Activated CD8-positive, alpha-beta T cell treated with anti-CD3 and anti-CD28 coated beads for 36 hours (primary cell): ENCODE results near the gene KLHDC8B. TPM values are rescaled to one million over a fixed set of nuclear protein-coding genes. Genes with fewer than 3 reads are reported as not detected.
A peak's percentile ranks its signal among the peaks of the same experiment; 100 is the strongest.

Experiments used
- ATAC-seq: fragments of 200-7000 bp; cut with Tn5 transposase; one replicate; pipeline ENCODE4 v1.10.0; 2021; ENCODE audit warnings: mild to moderate bottlenecking, moderate library complexity
- CTCF ChIA-PET: fragments of 350-600 bp; sonication (Branson Sonifier 250); formaldehyde crosslinking; loops from one replicate; lab custom pipeline; 2021; ENCODE audit warnings: antibody characterized with exemption; lab: Charles Lee
- POLR2A ChIA-PET: fragments of 350-600 bp; sonication (Branson Sonifier 250); formaldehyde crosslinking; loops from one replicate; lab custom pipeline; 2021; ENCODE audit warnings: antibody characterized with exemption; lab: Charles Lee
- DNase-seq: peaks from one replicate; pipeline ENCODE4 v3.0.0-alpha.2; 2020
- H3K27ac Mint-ChIP-seq: one replicate; pipeline ENCODE4 v1.8.0; 2021; ENCODE audit warnings: mild to moderate bottlenecking, mixed read lengths
- H3K27me3 Mint-ChIP-seq: one replicate; pipeline ENCODE4 v1.8.0; 2021; ENCODE audit warnings: mixed read lengths
- H3K36me3 Mint-ChIP-seq: one replicate; pipeline ENCODE4 v1.8.0; 2021; ENCODE audit warnings: low read depth, mixed read lengths
- H3K4me1 Mint-ChIP-seq: one replicate; pipeline ENCODE4 v1.8.0; 2021; ENCODE audit warnings: low read depth, mixed read lengths
- H3K4me3 Mint-ChIP-seq: one replicate; pipeline ENCODE4 v1.8.0; 2021; ENCODE audit warnings: mild to moderate bottlenecking, moderate library complexity, mixed read lengths
- H3K9me3 Mint-ChIP-seq: one replicate; pipeline ENCODE4 v1.8.0; 2021; ENCODE audit warnings: mixed read lengths
- CTCF ChIP-seq: fragments of 200-600 bp; IDR thresholded peaks from one replicate; pipeline ENCODE4 v1.8.0; 2022; ENCODE audit warnings: antibody characterized with exemption, mild to moderate bottlenecking
- intact Hi-C: fragments of 100-400 bp; cut with micrococcal nuclease; formaldehyde crosslinking; loops from one replicate; pipeline ENCODE4 v1.10.0; 2022
- total RNA-seq, 2 experiments: library from RNA; stranded (reverse); gene quantifications; one replicate each; pipeline ENCODE4 v1.2.3, GENCODE V29; 2021

The KLHDC8B gene
- total RNA-seq, 2 experiments from 2014 or later: 1.3 to 2.2 TPM

DNA sequence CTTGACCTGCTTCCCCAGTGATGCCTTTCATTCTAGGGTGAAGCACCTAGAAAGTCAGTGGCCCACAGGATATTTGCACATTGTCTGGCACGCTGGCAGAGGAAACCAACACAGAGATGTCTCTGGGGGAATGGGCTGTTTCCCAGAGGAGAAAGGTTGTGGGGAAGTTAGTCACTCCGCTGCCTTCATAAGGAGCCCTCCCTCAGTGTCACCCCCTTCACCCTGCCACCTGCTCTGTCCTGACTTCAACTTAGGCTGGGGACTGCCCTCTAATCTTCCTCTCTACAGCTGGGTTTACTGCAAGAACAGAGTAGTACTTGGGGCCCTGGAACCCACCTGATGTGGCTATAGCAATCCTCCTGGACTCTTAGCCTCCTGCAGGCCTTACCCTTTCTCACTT, 5.7 kb downstream of the KLHDC8B start:
- H3K36me3 Mint-ChIP-seq: no peaks in the 10 kb centered on the region
- H3K27ac Mint-ChIP-seq: no peak overlapping the region
- intact Hi-C loops: no loop called here
- no peak overlapping the region for H3K4me3 Mint-ChIP-seq
- no peak for TF ChIP-seq CTCF
- CTCF ChIA-PET: no interaction called here
- no peak for ATAC-seq
- peaks cover 7% of the 10 kb centered on the region for H3K27me3 Mint-ChIP-seq
- DNase-seq: no peak
- H3K9me3 Mint-ChIP-seq: no peaks in the 10 kb centered on the region
- POLR2A ChIA-PET: interaction anchor here (0.5 to 1.0 kb wide), 2 partner anchors 162 to 564 kb away, joined by 3 read pairs; partner anchors contain the start of gene USP4
- peaks cover 2% of the 10 kb centered on the region for H3K4me1 Mint-ChIP-seq

DNA sequence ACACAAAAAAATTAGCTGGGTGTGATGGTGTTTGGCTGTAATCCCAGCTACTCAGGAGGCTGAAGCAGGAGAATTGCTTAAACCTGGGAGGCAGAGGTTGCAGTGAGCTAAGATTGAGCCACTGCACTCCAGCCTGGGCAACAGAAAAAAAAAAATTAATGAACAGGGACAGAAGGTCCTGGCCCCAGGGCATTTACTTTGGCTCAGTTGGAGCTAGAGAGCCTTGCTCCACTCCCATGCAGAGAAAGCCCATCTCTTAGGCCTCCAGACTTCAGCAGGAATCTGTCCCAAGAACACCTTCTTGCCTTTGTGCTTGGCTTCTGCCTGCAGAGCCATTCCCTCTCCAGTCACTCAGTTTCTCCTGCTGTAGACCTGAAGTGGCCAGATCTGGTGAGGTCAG, 8.7 kb downstream of the KLHDC8B start:
- no peak for TF ChIP-seq CTCF
- ChIA-PET POLR2A (interaction anchor here (1.1 kb wide), 1 partner anchor 284 kb away, joined by 3 read pairs; no protein-coding TSS in a partner anchor), CTCF (interaction anchor here (1.5 to 2.4 kb wide), 2 partner anchors 9 to 22 kb away, joined by 3 to 15 read pairs; partner anchors contain the start of gene KLHDC8B)
- DNase-seq (no peak), ATAC-seq (no peak)
- no peak overlapping the region for H3K27ac Mint-ChIP-seq
- intact Hi-C loops: no loop called here
- H3K4me3 Mint-ChIP-seq: no peak overlapping the region
- no peaks in the 10 kb centered on the region for H3K9me3 Mint-ChIP-seq
- no peaks in the 10 kb centered on the region for H3K36me3 Mint-ChIP-seq
- no peaks in the 10 kb centered on the region for H3K4me1 Mint-ChIP-seq
- peaks cover 7% of the 10 kb centered on the region for H3K27me3 Mint-ChIP-seq

DNA sequence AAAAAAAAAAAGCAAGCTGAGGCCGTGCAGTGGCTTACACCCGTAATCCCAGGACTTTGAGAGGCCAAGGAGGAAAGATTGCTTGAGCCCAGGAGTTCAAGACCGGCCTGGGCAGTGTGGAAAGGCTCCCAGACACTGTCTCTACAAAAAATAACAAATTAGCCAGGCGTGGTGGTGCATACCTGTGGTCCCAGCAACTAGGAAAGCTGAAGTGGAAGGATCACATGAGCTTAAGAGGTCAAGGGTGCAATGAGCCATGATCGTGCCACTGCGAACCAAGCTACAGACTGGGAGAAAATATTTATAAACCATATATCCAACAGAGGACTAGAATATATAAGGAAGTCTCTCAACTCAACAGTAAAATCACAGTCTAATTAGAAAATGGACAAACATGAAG, 10.0 kb downstream of the KLHDC8B start:
- intact Hi-C loops: no loop called here
- Mint-ChIP-seq H3K4me1 (no peaks in the 10 kb centered on the region), H3K4me3 (peak overlapping the region; percentile 44), H3K27ac (no peak overlapping the region), H3K27me3 (peaks cover 7% of the 10 kb centered on the region), H3K36me3 (no peaks in the 10 kb centered on the region), H3K9me3 (no peaks in the 10 kb centered on the region)
- DNase-seq (no peak), ATAC-seq (no peak)
- ChIA-PET CTCF (interaction anchor here (2.4 kb wide), 1 partner anchor 11 kb away, joined by 15 read pairs; the partner anchor contains the start of gene KLHDC8B), POLR2A (no interaction called here)
- no peak for TF ChIP-seq CTCF

- intact Hi-C loops: no loop called here
- Mint-ChIP-seq H3K9me3 (no peaks in the 10 kb centered on the region), H3K27ac (no peak overlapping the region), H3K4me1 (no peaks in the 10 kb centered on the region), H3K36me3 (no peaks in the 10 kb centered on the region), H3K27me3 (peaks cover 7% of the 10 kb centered on the region), H3K4me3 (no peak overlapping the region)
- no peak for TF ChIP-seq CTCF
- DNase-seq: no peak
- ChIA-PET POLR2A (no interaction called here), CTCF (interaction anchor here (1.1 to 1.3 kb wide), 2 partner anchors 11 to 12 kb away, joined by 3 read pairs; partner anchors contain the start of gene KLHDC8B)
- no peak for ATAC-seq
Measured at GRCh38 chr3:49182682-49183081, 11.3 kb downstream of the KLHDC8B start.

DNA sequence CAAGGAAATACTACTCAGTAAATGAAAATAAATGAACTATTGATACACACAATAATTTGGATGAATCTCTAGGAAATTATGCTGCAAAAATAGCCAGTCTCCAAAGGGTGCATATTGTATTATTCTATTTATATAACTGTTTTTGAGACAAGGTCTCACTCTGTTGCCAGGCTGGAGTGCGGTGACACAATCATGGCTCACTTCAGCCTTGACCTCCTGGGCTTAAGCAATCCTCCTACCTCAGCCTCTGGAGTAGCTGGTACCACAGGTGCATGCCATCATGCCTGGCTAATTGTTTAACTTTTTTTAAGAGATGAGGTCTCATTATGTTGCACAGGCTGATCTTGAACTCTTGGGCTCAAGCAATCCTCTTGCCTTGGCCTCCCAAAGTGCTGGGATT, 12.5 kb downstream of the KLHDC8B start:
- intact Hi-C loops: no loop called here
- Mint-ChIP-seq H3K4me3 (no peak overlapping the region), H3K4me1 (no peaks in the 10 kb centered on the region), H3K27ac (no peak overlapping the region), H3K9me3 (no peaks in the 10 kb centered on the region), H3K36me3 (no peaks in the 10 kb centered on the region), H3K27me3 (peaks cover 6% of the 10 kb centered on the region)
- DNase-seq (no peak), ATAC-seq (no peak)
- ChIA-PET CTCF (interaction anchor here (1.3 kb wide), 1 partner anchor 12 kb away, joined by 3 read pairs; the partner anchor contains the start of gene KLHDC8B), POLR2A (no interaction called here)
- TF ChIP-seq CTCF: no peak
